C4-2B (cell line): ENCODE results near the gene EIF4A2.
"Not testable (repeated sequence)": the region's sequence is repeated elsewhere in the genome, so short reads cannot be mapped to it uniquely, and the experiment has no call there.

Source experiments
- H3K27ac ChIP-seq: fragments of 450-650 bp; 2 replicates; pipeline ENCODE4 v1.5.1; 2017
- CTCF ChIP-seq: fragments of 450-650 bp; conservative IDR thresholded peaks from 2 replicates; pipeline ENCODE4 v1.5.1; 2017; ENCODE audit warnings: mild to moderate bottlenecking
- ZFX ChIP-seq: fragments of 450-650 bp; IDR thresholded peaks from 2 replicates; pipeline ENCODE4 v1.6.1; 2017

EIF4A2 gene

GRCh38 chr3:186815435-186815834, 32.1 kb downstream of the EIF4A2 start:
- no peak for TF ChIP-seq ZFX
- no peak for TF ChIP-seq CTCF
- H3K27ac ChIP-seq = no peak overlapping the region

GRCh38 chr3:186818516-186818915, 35.1 kb downstream of the EIF4A2 start:
- no peak overlapping the region for H3K27ac ChIP-seq
- TF ChIP-seq ZFX (no peak), CTCF (no peak)

- H3K27ac ChIP-seq = no peak overlapping the region
- no peak for TF ChIP-seq ZFX
- no peak for TF ChIP-seq CTCF
These were observed 35.6 kb downstream of the EIF4A2 start for GRCh38 chr3:186818956-186819355.

- TF ChIP-seq ZFX (no peak), CTCF (peak; percentile 93)
- H3K27ac ChIP-seq = no peak overlapping the region
These were observed 38.3 kb downstream of the EIF4A2 start for GRCh38 chr3:186821429-186822387.

- not testable (repeated sequence) for H3K27ac ChIP-seq
These were observed 39.0 kb downstream of the EIF4A2 start for GRCh38 chr3:186822388-186822759.

GRCh38 chr3:186823386-186823785, 40.0 kb downstream of the EIF4A2 start:
- TF ChIP-seq ZFX (no peak), CTCF (no peak)
- no peak overlapping the region for H3K27ac ChIP-seq

GRCh38 chr3:186824430-186825139, 41.2 kb downstream of the EIF4A2 start:
- TF ChIP-seq CTCF = no peak
- TF ChIP-seq ZFX = no peak
- no peak overlapping the region for H3K27ac ChIP-seq
